Parathyroid adenoma (tissue), 2 donors: Measurements from ENCODE around the gene TSPAN17.

Experiments
- H2AFZ ChIP-seq: fragments of 300-600 bp; sonication (generic); one replicate; pipeline ENCODE4 v1.7.0; 2017; ENCODE audit warnings: antibody characterized with exemption, mild to moderate bottlenecking
- H3K27ac ChIP-seq: fragments of 300-600 bp; sonication (generic); one replicate; pipeline ENCODE4 v1.7.0; 2017
- H3K27me3 ChIP-seq: fragments of 300-600 bp; sonication (generic); one replicate; pipeline ENCODE4 v1.7.0; 2017; ENCODE audit warnings: low read length; ENCODE audit not compliant: control insufficient read depth, insufficient read depth
- H3K36me3 ChIP-seq: fragments of 300-600 bp; sonication (generic); one replicate; pipeline ENCODE4 v1.7.0; 2017; ENCODE audit warnings: low read length; ENCODE audit not compliant: control insufficient read depth, insufficient read depth
- H3K4me1 ChIP-seq: fragments of 300-600 bp; sonication (generic); one replicate; pipeline ENCODE4 v1.7.0; 2017; ENCODE audit warnings: control low read depth
- H3K4me2 ChIP-seq: fragments of 300-600 bp; sonication (generic); one replicate; pipeline ENCODE4 v1.7.0; 2017; ENCODE audit warnings: low read length
- H3K4me3 ChIP-seq: fragments of 300-600 bp; sonication (generic); one replicate; pipeline ENCODE4 v1.7.0; 2017; ENCODE audit warnings: low read depth, low read length
- H3K79me2 ChIP-seq: fragments of 300-600 bp; sonication (generic); one replicate; pipeline ENCODE4 v1.7.0; 2017; ENCODE audit warnings: control low read depth
- H3K9ac ChIP-seq: fragments of 300-600 bp; sonication (generic); one replicate; pipeline ENCODE4 v1.7.0; 2017; ENCODE audit warnings: mild to moderate bottlenecking
- H3K9me3 ChIP-seq: fragments of 300-600 bp; sonication (generic); one replicate; pipeline ENCODE4 v1.7.0; 2017; ENCODE audit warnings: low read length; ENCODE audit not compliant: control insufficient read depth
- CTCF ChIP-seq: fragments of 300-600 bp; sonication (generic); IDR thresholded peaks from one replicate; pipeline ENCODE4 v1.7.0; 2017; ENCODE audit warnings: antibody characterized with exemption, mild to moderate bottlenecking
- donor health status: primary hyperparathyroidism.

TSPAN17 gene

DNA sequence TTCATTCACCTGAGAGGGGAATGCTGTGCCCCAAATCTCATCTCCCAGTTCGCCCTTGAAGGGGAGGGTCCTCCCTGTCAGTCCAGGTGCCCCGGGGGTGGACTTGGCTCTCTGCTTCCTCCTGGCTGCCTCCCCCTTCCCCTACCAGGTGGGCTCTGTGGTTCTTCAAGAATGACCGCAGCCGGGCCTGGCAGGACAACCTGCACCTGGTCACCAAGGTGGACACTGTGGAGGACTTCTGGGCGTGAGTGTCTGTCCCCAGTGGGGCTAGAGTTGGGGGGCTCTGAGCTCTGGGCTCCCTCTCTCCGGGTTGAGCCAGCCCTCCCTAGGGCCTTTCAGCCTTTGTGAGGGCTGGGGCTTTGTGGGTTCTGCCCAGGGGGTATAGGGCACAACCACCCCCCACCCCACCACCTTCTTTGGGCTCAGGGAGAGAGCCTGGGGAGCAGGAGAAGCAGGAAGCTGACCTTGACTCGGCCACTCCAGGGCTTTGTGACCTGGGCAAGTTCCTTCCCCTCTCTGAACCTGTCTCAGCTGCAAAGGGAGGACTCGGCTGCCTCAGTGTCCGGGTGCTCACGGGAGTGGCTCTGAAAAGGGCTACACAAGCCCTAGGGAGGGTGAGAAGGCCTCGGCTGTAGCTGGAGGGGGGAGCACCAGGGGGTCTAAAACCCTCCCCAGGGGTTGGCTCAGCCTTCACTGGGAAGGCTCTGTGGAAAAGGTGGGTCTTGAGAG, 3.6 kb upstream of the TSPAN17 start:
- H3K9me3 ChIP-seq: no peaks in the 10 kb centered on the region
- peaks cover 3% of the 10 kb centered on the region for H3K79me2 ChIP-seq
- H3K4me2 ChIP-seq: no peak overlapping the region
- H3K9ac ChIP-seq: no peak overlapping the region
- no peak for TF ChIP-seq CTCF
- no peak overlapping the region for H3K27ac ChIP-seq
- peaks cover 13% of the 10 kb centered on the region for H3K4me1 ChIP-seq
- no peak overlapping the region for H3K4me3 ChIP-seq
- peak overlapping the region; percentile 74 for H2AFZ ChIP-seq
- H3K27me3 ChIP-seq: no peaks in the 10 kb centered on the region
- no peaks in the 10 kb centered on the region for H3K36me3 ChIP-seq

GRCh38 chr5:176644294-176644693, 3.0 kb upstream of the TSPAN17 start:
- Histone ChIP-seq H2AFZ (no peak overlapping the region), H3K9ac (no peak overlapping the region), H3K9me3 (no peaks in the 10 kb centered on the region), H3K36me3 (no peaks in the 10 kb centered on the region), H3K27ac (no peak overlapping the region), H3K27me3 (no peaks in the 10 kb centered on the region), H3K4me1 (peaks cover 13% of the 10 kb centered on the region), H3K4me3 (no peak overlapping the region), H3K4me2 (no peak overlapping the region), H3K79me2 (peaks cover 5% of the 10 kb centered on the region)
- no peak for TF ChIP-seq CTCF

DNA sequence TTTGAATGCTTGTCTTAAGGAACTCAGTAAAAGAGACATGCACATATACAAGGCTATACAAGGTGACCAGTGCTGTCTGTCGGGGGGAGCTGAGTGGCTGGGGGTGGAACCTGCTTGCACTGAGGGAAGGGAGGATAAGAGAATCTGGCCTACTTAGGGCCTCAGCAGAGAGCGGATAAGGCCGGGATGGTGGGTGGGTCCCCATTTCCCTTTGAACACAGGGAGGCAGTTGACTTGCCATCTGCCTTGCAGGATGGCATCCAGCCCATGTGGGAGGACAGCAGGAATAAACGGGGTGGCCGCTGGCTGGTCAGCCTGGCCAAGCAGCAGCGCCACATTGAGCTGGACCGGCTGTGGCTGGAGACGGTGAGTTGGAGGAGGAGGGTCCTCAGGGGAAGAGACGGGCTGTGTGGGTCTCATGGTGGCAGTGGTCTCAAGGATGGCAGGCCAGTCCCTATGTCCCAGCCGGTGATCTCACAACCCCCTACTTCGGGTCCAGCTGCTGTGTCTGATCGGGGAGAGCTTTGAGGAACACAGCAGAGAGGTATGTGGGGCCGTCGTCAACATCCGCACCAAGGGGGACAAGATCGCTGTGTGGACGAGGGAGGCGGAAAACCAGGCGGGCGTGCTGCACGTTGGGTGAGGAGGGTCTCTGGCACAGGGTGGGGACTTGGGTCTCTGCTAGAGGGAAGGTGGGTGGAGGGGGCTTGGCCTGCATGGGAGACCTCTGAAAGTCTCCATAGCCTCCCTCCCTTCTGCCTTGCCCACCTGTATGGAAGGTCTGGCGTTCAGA, 2.2 kb upstream of the TSPAN17 start:
- Histone ChIP-seq H3K4me1 (peaks cover 13% of the 10 kb centered on the region), H3K79me2 (peaks cover 5% of the 10 kb centered on the region), H3K9me3 (no peaks in the 10 kb centered on the region), H3K4me3 (no peak overlapping the region), H3K36me3 (no peaks in the 10 kb centered on the region), H3K27ac (no peak overlapping the region), H3K4me2 (no peak overlapping the region), H3K9ac (no peak overlapping the region), H2AFZ (no peak overlapping the region), H3K27me3 (no peaks in the 10 kb centered on the region)
- no peak for TF ChIP-seq CTCF

DNA sequence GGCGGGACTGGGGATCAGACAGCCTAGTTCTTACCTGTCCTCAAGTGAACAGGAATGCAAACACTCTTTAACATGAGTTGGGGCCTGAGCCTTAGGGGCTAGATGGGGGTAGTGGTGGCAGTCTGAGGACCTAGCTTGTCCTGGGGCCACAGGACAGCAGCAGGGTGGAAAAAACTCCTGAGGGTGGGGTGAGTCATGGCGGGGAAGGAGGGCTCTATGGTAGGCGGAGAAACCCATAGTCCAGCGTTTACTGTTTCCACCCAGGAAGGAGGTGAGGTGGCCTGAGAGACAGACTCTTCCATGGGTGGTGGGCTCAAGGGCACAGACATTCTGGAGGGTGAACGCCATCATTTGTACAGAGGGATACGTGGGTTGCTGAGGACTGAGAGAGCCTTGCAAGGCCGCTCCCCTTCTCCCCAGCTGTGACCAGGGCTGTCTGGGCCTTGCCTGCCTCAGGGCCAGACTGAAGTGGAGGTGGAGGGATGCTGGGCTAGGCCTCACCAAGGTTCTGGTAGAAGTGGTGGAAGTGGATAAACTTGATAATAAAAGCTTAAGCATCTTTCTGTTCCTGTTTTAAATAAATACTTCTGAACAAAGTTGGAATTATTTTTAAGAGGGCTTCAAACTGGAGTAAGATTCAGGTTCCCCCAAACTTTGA, 1.1 kb upstream of the TSPAN17 start:
- Histone ChIP-seq H3K27me3 (no peaks in the 10 kb centered on the region), H3K36me3 (no peaks in the 10 kb centered on the region), H2AFZ (peak overlapping the region; percentile 94), H3K4me1 (peaks cover 16% of the 10 kb centered on the region), H3K79me2 (peaks cover 5% of the 10 kb centered on the region), H3K9me3 (no peaks in the 10 kb centered on the region), H3K4me2 (no peak overlapping the region), H3K27ac (peak overlapping the region; percentile 72), H3K9ac (no peak overlapping the region), H3K4me3 (peak overlapping the region; percentile 75)
- no peak for TF ChIP-seq CTCF
